IPS-20b (cell line): ENCODE data around the gene C1QL1.

ENCODE experiments used
- H3K27ac ChIP-seq: one replicate; pipeline ENCODE4 v1.5.1; 2013; ENCODE audit warnings: low read length
- H3K27me3 ChIP-seq: 2 replicates; pipeline ENCODE4 v1.6.1; 2013; ENCODE audit warnings: mild to moderate bottlenecking, low read length, inconsistent platforms; ENCODE audit not compliant: insufficient read depth
- H3K36me3 ChIP-seq: 2 replicates; pipeline ENCODE4 v1.6.1; 2013; ENCODE audit warnings: low read depth, mild to moderate bottlenecking, inconsistent platforms, low read length, moderate library complexity; ENCODE audit not compliant: insufficient read depth
- H3K4me1 ChIP-seq: 2 replicates; pipeline ENCODE4 v1.6.1; 2013; ENCODE audit warnings: mild to moderate bottlenecking, control low read depth, inconsistent platforms, low read length, moderate library complexity; ENCODE audit not compliant: insufficient read depth
- H3K4me3 ChIP-seq: 2 replicates; pipeline ENCODE4 v1.5.1; 2013; ENCODE audit warnings: mild to moderate bottlenecking, low read length, inconsistent platforms
- H3K9ac ChIP-seq: 2 replicates; pipeline ENCODE4 v1.6.1; 2013; ENCODE audit warnings: low read depth, mild to moderate bottlenecking, inconsistent platforms, low read length, moderate library complexity
- H3K9me3 ChIP-seq: 2 replicates; pipeline ENCODE4 v1.6.1; 2013; ENCODE audit warnings: mild to moderate bottlenecking, low read depth, low read length, inconsistent platforms; ENCODE audit not compliant: insufficient read depth

C1QL1 gene

DNA sequence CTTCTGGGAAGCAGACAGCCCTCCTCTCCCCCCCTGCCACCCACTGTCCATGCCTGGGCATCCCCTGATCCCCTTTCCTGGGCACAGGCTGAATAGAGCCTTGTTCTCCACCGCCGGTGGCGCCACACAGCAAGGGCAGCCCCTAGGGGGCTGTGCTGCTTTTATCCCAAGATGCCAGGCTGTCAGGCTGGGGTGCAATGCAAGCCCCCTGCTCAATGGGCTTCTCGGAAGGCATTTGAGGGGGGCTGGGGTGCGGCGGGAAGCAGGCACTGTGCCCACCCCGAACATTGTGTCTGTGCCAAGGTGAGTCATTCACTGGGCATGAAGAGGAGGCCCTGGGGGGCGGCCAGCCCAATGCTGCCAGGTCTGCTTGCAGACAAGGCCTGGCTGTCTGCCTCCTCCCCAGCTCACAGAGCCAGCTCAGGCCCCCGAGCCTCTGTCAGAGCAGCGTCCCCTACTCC lies 51.3 kb downstream of the C1QL1 start:
- H3K27me3 ChIP-seq = peaks cover 41% of the 10 kb centered on the region
- H3K9me3 ChIP-seq = no peaks in the 10 kb centered on the region
- H3K36me3 ChIP-seq = no peaks in the 10 kb centered on the region
- no peak overlapping the region for H3K27ac ChIP-seq
- peaks cover 10% of the 10 kb centered on the region; the same call in 1 of the 2 replicates for H3K4me1 ChIP-seq
- no peak overlapping the region for H3K9ac ChIP-seq
- no peak overlapping the region for H3K4me3 ChIP-seq

DNA sequence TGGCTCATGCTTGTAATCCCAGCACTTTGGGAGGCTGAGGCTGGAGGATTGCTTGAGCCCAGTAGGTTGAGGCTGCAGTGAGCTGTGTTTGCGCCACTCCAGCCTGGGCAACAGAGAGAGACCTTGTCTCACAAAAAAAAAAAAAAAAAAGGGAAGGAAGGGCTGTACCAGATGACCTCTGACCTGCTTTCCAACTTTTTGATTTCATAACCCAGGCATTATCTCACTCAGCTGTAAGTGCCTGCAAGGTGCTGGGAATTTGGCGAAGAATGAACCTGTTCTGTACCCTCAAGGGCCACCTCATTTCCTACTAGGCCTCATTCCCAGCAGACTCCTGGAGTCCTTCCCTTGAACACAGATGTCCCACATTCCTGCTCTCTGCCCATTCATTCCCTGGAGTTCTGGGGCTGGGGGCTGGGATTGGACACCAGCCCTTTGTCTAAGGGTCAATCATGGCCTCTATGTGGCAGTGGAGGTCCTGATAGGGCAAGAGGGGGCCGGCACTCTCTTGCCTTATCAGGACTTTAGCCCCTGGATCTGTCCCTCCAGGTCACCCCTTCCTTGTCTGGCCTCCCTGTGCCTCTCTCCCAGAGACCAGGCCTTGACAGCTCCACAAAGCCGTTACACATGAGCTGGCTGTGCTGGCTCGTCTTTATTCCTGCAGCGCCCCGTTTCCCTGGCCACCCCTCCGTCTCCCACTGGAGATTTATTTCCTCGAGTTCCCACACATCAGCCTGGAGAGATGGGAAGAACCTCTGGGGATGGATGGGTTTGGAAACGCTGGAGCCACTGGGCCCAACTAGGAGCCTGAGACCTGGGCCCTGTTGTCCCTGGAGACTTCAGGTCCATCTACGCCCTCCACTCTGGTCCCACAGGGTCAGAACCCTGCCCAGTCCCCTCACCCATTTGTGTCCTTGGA lies 52.0 kb downstream of the C1QL1 start:
- Histone ChIP-seq H3K4me3 (no peak overlapping the region), H3K36me3 (no peaks in the 10 kb centered on the region), H3K27me3 (peaks cover 46% of the 10 kb centered on the region), H3K27ac (no peak overlapping the region), H3K4me1 (peaks cover 6% of the 10 kb centered on the region; the same call in 1 of the 2 replicates), H3K9ac (no peak overlapping the region), H3K9me3 (no peaks in the 10 kb centered on the region)

DNA sequence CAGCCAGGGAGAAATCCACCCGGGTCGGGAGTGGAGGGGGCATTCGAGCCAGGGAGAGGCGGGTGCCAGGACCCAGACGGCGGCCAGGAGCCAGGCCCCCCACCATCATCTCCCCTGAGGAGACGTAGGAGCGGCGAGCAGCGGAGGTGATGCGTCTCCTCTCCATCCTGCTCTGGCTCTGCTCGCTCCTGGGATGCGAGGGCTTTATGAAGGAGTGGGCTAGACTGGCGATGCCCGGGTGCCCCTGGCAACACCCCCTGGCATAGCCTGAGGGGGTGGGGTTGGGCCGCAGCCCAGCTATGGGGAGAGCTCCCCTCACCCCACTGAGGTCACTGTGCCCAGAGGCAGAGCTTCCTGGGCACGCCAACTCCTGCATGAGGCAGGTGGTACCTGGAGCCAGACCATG lies 52.8 kb downstream of the C1QL1 start, which contains the start of gene GFAP:
GFAP (minus strand) TSS at position 180 of the 406 bp plus-strand sequence; CDS start at position 166, 14 bp downstream.
- H3K27me3 ChIP-seq = peaks cover 46% of the 10 kb centered on the region
- H3K9me3 ChIP-seq = no peaks in the 10 kb centered on the region
- peaks cover 2% of the 10 kb centered on the region; the same call in 1 of the 2 replicates for H3K4me1 ChIP-seq
- H3K9ac ChIP-seq = no peak within 1 kb of the TSS
- H3K27ac ChIP-seq = no peak within 1 kb of the TSS
- H3K36me3 ChIP-seq = no peaks in the 10 kb centered on the region
- no peak within 1 kb of the TSS for H3K4me3 ChIP-seq

DNA sequence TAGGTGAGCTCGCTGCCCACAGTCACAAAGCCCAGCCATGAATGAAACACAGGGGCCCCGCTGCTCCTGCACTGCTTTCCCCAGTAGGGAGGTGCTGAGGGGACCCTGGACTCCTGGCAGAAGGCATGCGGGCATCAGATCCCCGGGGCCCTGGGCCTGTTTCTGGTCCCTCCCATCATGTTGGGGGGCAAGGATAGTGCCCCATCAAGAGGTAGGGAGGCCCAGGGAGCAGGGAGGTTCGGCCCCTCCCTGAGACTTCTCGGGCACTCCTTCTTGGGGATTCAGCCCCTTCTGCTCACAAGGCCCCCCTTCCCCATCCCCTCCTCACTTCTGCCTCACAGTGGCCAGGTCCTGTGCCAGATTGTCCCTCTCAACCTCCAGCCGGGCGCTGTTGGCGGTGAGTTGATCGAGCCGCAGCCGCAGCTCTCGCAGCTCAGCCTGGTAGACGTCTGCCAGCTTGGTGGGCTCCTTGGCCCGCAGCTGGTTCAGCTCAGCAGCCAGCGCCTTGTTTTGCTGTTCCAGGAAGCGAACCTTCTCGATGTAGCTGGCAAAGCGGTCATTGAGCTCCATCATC lies 53.3 kb downstream of the C1QL1 start:
- Histone ChIP-seq H3K36me3 (no peaks in the 10 kb centered on the region), H3K27ac (no peak overlapping the region), H3K4me1 (no peaks in the 10 kb centered on the region), H3K4me3 (no peak overlapping the region), H3K27me3 (peaks cover 47% of the 10 kb centered on the region), H3K9ac (no peak overlapping the region), H3K9me3 (no peaks in the 10 kb centered on the region)

DNA sequence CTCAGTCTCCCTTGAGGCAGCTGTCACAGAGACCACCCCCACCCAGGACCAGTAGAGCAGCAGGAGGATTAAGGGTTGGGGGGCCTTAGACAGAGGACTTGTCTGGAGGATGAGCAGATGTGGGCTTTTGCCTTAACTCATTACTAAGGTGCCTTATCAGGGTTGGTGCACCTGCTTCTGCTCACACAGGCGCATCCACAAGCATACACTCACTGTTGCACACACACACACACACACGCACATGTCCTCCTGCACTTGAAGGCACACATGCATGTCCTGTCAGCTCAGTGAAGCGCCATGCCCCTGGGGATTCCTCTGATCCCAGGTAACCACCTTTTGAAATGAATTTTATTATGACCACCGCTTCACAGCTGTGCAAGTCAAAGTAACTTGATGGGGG lies 54.0 kb downstream of the C1QL1 start:
- Histone ChIP-seq H3K4me1 (no peaks in the 10 kb centered on the region), H3K4me3 (no peak overlapping the region)

GRCh38 chr17:44913676-44914075 lies 54.4 kb downstream of the C1QL1 start:
- Histone ChIP-seq H3K4me1 (no peaks in the 10 kb centered on the region), H3K27ac (no peak overlapping the region), H3K4me3 (no peak overlapping the region)

More for the DNA sequence above, 54.0 kb downstream of the C1QL1 start:
- Histone ChIP-seq H3K36me3 (no peaks in the 10 kb centered on the region), H3K9me3 (no peaks in the 10 kb centered on the region), H3K9ac (no peak overlapping the region), H3K27me3 (peaks cover 47% of the 10 kb centered on the region), H3K27ac (no peak overlapping the region)

DNA sequence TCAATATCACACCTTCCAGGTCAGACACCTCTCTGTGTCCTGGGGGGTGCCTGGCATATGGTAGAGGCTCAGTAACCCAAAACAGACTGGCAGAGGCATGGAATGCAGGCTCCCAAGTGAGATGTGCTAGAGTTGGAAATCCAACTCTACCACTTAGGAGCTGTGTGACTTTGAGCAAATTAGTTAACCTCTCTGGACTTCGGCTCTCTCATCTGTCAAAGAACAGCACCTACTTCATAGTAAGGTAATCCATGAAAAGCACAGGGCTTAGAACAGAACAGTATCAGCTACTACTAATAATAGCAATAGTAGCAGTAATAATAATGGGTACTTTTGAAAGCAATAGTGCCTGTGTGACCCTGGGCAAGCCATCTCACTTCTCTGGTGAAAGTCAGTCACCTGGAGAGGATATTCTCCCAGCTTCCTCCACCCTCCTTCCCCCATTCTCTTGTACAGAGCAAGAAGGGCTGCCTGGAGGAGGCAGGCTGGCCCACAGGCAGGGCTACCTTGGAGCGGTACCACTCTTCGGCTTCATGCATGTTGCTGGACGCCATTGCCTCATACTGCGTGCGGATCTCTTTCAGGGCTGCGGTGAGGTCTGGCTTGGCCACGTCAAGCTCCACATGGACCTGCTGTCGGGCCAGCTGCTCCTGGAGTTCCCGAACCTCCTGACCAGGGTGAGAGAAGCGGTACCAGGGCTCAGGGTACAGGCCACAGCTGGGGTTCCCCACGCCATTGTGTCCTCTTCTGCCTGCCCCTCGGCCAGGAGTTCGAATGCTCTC lies 55.1 kb downstream of the C1QL1 start:
- no peaks in the 10 kb centered on the region for H3K36me3 ChIP-seq
- no peaks in the 10 kb centered on the region for H3K4me1 ChIP-seq
- no peaks in the 10 kb centered on the region for H3K9me3 ChIP-seq
- no peak overlapping the region for H3K4me3 ChIP-seq
- peaks cover 47% of the 10 kb centered on the region for H3K27me3 ChIP-seq
- H3K27ac ChIP-seq = no peak overlapping the region
- H3K9ac ChIP-seq = no peak overlapping the region

More at GRCh38 chr17:44913676-44914075, 54.4 kb downstream of the C1QL1 start:
- Histone ChIP-seq H3K27me3 (peaks cover 47% of the 10 kb centered on the region), H3K9ac (no peak overlapping the region), H3K36me3 (no peaks in the 10 kb centered on the region), H3K9me3 (no peaks in the 10 kb centered on the region)

DNA sequence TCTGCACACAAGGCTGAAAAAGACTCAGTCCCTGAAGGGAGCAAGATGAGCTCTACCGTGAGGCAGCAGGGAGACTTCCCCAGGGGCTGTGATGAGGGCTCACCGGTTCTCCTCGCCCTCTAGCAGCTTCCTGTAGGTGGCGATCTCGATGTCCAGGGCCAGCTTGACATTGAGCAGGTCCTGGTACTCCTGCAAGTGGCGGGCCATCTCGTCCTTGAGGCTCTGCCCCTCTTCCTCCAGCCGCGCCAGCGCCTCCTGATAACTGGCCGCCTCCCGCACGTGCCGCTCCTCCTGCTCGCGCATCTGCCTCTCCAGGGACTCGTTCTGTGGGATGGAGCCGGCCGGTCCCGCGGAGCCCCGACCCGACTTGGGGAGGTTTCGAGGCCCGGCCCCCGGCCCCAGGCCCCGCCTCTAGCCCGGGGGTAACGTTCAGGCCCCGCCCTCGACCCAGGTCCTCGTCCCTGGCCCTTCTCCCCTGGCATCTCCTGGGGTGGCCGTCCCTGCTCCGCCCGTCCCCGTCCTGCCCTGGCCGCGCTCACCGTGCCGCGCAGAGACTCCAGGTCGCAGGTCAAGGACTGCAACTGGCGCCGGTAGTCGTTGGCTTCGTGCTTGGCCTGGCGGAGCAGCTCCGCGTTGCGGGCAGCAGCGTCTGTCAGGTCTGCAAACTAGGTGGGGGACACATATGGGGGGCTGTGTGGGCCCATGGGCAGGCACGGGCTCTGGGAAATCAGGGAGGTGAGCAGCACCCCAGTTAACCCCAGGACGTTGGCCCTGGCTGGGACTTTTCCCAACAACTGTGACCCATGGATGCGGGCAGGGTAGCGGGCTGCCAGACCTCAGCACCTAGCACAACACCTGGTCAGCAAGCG lies 56.7 kb downstream of the C1QL1 start:
- no peak overlapping the region for H3K27ac ChIP-seq
- H3K9ac ChIP-seq = no peak overlapping the region
- H3K4me1 ChIP-seq = no peaks in the 10 kb centered on the region; the same call in 1 of the 2 replicates
- H3K36me3 ChIP-seq = no peaks in the 10 kb centered on the region
- H3K9me3 ChIP-seq = no peaks in the 10 kb centered on the region
- H3K27me3 ChIP-seq = peaks cover 47% of the 10 kb centered on the region
- peak overlapping the region; percentile 60; the same call in 1 of the 2 replicates for H3K4me3 ChIP-seq

DNA sequence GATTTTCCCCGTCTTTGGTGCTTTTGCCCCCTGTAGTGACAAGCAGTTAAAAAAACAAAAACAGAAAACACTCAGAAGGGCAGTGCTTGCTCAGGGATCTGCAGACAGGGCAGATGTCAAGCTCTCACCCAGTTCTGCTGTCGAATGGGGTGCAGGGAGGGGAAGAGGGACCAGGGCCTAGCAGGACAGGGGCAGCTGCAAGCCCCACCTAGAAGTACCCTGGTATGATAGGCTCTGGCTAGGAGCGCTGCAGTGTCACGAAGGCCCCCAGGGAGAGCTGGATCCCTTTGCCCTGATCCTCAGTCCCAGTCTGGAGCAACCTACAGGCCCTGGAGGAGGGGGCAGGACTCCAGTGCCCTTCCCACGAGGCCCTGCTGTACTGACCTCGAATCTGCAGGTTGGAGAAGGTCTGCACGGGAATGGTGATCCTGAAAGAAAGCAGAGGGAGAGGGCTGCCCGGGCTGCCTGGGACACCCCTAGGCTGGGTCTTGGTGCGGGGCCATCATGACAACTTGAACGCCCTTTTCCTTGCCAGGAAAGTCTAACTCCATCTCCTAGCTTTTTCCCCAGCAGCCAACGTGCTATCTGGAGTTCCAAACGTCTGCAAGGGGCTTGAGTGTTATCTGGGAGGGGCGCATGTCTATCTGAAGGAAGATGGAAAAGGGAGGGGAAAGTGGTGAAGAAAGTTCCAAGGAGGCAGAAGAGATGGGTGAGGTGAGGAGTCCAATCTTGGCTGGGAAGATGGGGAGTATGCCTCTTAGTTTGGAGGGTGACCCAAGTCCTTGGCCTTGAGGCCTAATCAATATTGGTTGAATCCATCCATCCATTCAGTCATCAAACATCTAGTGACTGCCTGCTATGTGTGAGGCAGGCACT lies 57.6 kb downstream of the C1QL1 start:
- Histone ChIP-seq H3K27ac (no peak overlapping the region), H3K9me3 (no peaks in the 10 kb centered on the region), H3K4me3 (peak overlapping the region; percentile 60; the same call in 1 of the 2 replicates), H3K4me1 (peaks cover 4% of the 10 kb centered on the region; the same call in 1 of the 2 replicates), H3K27me3 (peaks cover 47% of the 10 kb centered on the region), H3K9ac (no peak overlapping the region), H3K36me3 (no peaks in the 10 kb centered on the region)
